NCI-H2107 (cell line): ENCODE results near the gene SMAGP.

ENCODE experiments used
- DNase-seq: peaks from one replicate; lab custom pipeline; 2025; lab: John Stamatoyannopoulos, UW

SMAGP gene

GRCh38 chr12:51196547-51196946 lies 73.7 kb downstream of the SMAGP start:
- no peak for DNase-seq

GRCh38 chr12:51195841-51196240 lies 74.4 kb downstream of the SMAGP start:
- DNase-seq: no peak
